ENCODE measurements around the gene NEMP1. TPM values are rescaled to one million over a fixed set of nuclear protein-coding genes. Genes with fewer than 3 reads are reported as not detected.

The NEMP1 gene
- total and polyA plus RNA-seq, 2 of the 13 experiments (the other 11 are each of a cell fraction or from before 2014, with no cell fraction given): 11.4 to 12.9 TPM

DNA sequence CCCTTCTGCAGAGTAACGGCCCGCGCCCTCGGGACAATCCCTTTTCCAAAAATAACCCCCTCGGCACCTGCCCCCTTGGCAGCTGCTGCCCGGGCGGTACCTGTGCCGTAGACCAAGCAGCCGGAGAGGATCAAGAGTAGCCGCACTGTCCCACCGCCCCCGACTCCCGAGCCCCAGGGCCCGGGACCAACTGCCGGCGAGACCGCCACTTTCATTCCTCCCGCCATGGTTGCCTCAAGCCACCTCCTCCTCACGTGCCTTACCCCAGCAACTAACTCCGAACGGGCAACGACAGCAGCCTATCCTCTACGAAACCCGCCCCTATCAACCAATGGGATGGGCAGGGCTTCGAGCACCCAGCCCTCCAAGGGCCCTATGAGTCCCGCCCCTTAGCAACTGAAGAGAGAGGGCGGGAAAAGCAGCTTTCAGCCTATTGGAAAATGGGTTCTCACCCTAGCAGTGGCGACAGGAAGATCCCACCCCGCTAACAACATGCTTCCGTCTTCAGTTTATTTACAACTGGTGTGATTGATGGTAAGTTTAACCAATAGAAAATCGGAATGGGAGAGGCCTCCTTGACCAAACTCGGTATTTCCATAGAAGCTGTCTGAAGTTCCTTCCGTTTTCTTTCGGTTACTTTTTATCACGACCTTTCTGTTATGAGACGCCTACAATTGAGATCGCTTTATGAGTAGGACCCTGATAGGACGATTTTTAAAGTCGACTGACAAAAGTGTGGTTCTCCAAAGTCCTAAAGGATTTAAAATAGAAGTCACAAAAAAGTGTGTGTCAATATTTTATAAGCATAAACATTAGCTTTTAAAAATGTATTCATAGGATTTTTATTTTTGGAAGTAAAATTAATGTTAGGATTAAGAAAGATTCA is at the start of gene NEMP1 (continued):
- TF ChIP-seq, protein P1, sequence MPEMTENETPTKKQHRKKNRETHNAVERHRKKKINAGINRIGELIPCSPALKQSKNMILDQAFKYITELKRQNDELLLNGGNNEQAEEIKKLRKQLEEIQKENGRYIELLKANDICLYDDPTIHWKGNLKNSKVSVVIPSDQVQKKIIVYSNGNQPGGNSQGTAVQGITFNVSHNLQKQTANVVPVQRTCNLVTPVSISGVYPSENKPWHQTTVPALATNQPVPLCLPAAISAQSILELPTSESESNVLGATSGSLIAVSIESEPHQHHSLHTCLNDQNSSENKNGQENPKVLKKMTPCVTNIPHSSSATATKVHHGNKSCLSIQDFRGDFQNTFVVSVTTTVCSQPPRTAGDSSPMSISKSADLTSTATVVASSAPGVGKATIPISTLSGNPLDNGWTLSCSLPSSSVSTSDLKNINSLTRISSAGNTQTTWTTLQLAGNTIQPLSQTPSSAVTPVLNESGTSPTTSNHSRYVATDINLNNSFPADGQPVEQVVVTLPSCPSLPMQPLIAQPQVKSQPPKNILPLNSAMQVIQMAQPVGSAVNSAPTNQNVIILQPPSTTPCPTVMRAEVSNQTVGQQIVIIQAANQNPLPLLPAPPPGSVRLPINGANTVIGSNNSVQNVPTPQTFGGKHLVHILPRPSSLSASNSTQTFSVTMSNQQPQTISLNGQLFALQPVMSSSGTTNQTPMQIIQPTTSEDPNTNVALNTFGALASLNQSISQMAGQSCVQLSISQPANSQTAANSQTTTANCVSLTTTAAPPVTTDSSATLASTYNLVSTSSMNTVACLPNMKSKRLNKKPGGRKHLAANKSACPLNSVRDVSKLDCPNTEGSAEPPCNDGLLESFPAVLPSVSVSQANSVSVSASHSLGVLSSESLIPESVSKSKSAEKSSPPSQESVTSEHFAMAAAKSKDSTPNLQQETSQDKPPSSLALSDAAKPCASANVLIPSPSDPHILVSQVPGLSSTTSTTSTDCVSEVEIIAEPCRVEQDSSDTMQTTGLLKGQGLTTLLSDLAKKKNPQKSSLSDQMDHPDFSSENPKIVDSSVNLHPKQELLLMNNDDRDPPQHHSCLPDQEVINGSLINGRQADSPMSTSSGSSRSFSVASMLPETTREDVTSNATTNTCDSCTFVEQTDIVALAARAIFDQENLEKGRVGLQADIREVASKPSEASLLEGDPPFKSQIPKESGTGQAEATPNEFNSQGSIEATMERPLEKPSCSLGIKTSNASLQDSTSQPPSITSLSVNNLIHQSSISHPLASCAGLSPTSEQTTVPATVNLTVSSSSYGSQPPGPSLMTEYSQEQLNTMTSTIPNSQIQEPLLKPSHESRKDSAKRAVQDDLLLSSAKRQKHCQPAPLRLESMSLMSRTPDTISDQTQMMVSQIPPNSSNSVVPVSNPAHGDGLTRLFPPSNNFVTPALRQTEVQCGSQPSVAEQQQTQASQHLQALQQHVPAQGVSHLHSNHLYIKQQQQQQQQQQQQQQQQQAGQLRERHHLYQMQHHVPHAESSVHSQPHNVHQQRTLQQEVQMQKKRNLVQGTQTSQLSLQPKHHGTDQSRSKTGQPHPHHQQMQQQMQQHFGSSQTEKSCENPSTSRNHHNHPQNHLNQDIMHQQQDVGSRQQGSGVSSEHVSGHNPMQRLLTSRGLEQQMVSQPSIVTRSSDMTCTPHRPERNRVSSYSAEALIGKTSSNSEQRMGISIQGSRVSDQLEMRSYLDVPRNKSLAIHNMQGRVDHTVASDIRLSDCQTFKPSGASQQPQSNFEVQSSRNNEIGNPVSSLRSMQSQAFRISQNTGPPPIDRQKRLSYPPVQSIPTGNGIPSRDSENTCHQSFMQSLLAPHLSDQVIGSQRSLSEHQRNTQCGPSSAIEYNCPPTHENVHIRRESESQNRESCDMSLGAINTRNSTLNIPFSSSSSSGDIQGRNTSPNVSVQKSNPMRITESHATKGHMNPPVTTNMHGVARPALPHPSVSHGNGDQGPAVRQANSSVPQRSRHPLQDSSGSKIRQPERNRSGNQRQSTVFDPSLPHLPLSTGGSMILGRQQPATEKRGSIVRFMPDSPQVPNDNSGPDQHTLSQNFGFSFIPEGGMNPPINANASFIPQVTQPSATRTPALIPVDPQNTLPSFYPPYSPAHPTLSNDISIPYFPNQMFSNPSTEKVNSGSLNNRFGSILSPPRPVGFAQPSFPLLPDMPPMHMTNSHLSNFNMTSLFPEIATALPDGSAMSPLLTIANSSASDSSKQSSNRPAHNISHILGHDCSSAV (CRISPR knock-in tag; IDR thresholded peaks at IDR 0.05; ENCODE audit: borderline replicate concordance): no peak
- TF ChIP-seq ZNF20 (CRISPR knock-in tag; IDR thresholded peaks at IDR 0.05) (no peak), KDM2A (CRISPR knock-in tag; IDR thresholded peaks at IDR 0.05; ENCODE audit: borderline replicate concordance, low read depth) (peak; percentile 63; the same call in 1 of the 2 replicates), ZNF672 (CRISPR knock-in tag; IDR thresholded peaks at IDR 0.05) (no peak), NR1H2 (CRISPR knock-in tag; IDR thresholded peaks at IDR 0.05; ENCODE audit: borderline replicate concordance, low read depth) (no peak), PLRG1 (conservative IDR thresholded peaks at IDR 0.05) (no peak), ATRX (CRISPR knock-in tag; IDR thresholded peaks at IDR 0.05; ENCODE audit: borderline replicate concordance) (no peak), POLR2AphosphoS2 (IDR thresholded peaks at IDR 0.05; ENCODE audit: low read depth, low read length) (no peak), ZNF124 (CRISPR knock-in tag; IDR thresholded peaks at IDR 0.05) (no peak), ZNF7 (CRISPR knock-in tag; IDR thresholded peaks at IDR 0.05) (no peak), NFE2 (CRISPR knock-in tag; IDR thresholded peaks at IDR 0.05) (no peak), HDAC2 (CRISPR knock-in tag; IDR thresholded peaks at IDR 0.05) (no peak; the same call in 1 of the 2 replicates)
- TF ChIP-seq, protein P2, sequence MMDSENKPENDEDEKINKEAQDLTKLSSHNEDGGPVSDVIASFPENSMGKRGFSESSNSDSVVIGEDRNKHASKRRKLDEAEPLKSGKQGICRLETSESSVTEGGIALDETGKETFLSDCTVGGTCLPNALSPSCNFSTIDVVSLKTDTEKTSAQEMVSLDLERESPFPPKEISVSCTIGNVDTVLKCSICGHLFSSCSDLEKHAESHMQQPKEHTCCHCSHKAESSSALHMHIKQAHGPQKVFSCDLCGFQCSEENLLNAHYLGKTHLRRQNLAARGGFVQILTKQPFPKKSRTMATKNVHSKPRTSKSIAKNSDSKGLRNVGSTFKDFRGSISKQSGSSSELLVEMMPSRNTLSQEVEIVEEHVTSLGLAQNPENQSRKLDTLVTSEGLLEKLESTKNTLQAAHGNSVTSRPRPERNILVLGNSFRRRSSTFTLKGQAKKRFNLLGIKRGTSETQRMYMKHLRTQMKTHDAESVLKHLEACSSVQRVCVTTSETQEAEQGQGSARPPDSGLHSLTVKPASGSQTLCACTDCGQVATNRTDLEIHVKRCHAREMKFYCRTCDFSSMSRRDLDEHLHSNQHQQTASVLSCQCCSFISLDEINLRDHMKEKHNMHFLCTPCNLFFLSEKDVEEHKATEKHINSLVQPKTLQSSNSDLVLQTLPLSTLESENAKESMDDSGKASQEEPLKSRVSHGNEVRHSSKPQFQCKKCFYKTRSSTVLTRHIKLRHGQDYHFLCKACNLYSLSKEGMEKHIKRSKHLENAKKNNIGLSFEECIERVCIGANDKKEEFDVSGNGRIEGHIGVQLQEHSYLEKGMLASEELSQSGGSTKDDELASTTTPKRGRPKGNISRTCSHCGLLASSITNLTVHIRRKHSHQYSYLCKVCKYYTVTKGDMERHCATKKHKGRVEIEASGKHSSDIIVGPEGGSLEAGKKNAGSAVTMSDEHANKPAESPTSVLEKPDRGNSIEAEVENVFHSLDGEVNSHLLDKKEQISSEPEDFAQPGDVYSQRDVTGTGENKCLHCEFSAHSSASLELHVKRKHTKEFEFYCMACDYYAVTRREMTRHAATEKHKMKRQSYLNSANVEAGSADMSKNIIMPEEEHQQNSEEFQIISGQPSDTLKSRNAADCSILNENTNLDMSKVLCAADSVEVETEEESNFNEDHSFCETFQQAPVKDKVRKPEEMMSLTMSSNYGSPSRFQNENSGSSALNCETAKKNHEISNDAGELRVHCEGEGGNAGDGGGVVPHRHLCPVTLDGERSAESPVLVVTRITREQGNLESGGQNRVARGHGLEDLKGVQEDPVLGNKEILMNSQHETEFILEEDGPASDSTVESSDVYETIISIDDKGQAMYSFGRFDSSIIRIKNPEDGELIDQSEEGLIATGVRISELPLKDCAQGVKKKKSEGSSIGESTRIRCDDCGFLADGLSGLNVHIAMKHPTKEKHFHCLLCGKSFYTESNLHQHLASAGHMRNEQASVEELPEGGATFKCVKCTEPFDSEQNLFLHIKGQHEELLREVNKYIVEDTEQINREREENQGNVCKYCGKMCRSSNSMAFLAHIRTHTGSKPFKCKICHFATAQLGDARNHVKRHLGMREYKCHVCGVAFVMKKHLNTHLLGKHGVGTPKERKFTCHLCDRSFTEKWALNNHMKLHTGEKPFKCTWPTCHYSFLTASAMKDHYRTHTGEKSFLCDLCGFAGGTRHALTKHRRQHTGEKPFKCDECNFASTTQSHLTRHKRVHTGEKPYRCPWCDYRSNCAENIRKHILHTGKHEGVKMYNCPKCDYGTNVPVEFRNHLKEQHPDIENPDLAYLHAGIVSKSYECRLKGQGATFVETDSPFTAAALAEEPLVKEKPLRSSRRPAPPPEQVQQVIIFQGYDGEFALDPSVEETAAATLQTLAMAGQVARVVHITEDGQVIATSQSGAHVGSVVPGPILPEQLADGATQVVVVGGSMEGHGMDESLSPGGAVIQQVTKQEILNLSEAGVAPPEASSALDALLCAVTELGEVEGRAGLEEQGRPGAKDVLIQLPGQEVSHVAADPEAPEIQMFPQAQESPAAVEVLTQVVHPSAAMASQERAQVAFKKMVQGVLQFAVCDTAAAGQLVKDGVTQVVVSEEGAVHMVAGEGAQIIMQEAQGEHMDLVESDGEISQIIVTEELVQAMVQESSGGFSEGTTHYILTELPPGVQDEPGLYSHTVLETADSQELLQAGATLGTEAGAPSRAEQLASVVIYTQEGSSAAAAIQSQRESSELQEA (CRISPR knock-in tag; IDR thresholded peaks at IDR 0.05; ENCODE audit: not compliant biosample characterization): peak; percentile 51

All from HepG2 (cell line).